ENCODE data around the gene ANO3. TPM values are rescaled to one million over a fixed set of nuclear protein-coding genes. Genes with fewer than 3 reads are reported as not detected.

ANO3 gene
- total and polyA plus RNA-seq, 2 donors (not counting 1 experiment from before 2014, with no cell fraction given) = not detected

GRCh38 chr11:26483108-26483507 lies 151.2 kb downstream of the ANO3 start:
- Mint-ChIP-seq H3K4me1 (no peaks in the 10 kb centered on the region), H3K4me3 (no peak overlapping the region), H3K27ac (no peak overlapping the region), H3K9me3 (ENCODE audit: insufficient read depth) (no peaks in the 10 kb centered on the region), H3K27me3 (no peaks in the 10 kb centered on the region)
- Histone ChIP-seq H4K20me1 (ENCODE audit: control insufficient read depth, insufficient read depth, low read length, poor library complexity, severe bottlenecking) (no peaks in the 10 kb centered on the region), H3K27ac (ENCODE audit: low read length in 2 of 2) (no peak overlapping the region), H3K9ac (ENCODE audit: low read length) (no peak overlapping the region), H3K9me3 (ENCODE audit: control extremely low read depth in 1 of 3, control insufficient read depth in 2 of 3, insufficient read depth in 1 of 3, low read length in 2 of 3) (peaks cover 0 to 7% (median 5%) of the 10 kb centered on the region in 3 donors), H3K36me3 (replicated peaks in 1 of 2; ENCODE audit: control extremely low read depth in 1 of 2, control insufficient read depth in 1 of 2, extremely low read depth in 1 of 2, insufficient read depth in 2 of 2, low read length in 1 of 2) (no peaks in the 10 kb centered on the region), H3K4me2 (replicated peaks; ENCODE audit: low read depth, low read length, poor library complexity, severe bottlenecking) (no peak overlapping the region), H3K27me3 (replicated peaks in 1 of 4; ENCODE audit: control extremely low read depth in 1 of 4, control insufficient read depth in 3 of 4, insufficient read depth in 4 of 4, low read length in 3 of 4) (no peaks in the 10 kb centered on the region), H3K4me1 (ENCODE audit: control insufficient read depth in 2 of 2, insufficient read depth in 2 of 2, low read length in 2 of 2) (no peaks in the 10 kb centered on the region), H3K4me3 (ENCODE audit: control extremely low read depth in 1 of 5, extremely low read depth in 1 of 5, insufficient read depth in 1 of 5, low read depth in 2 of 5, low read length in 4 of 5) (no peak overlapping the region), H2AFZ (ENCODE audit: insufficient read depth, low read depth, low read length, poor library complexity, severe bottlenecking) (no peak overlapping the region), H3K79me2 (ENCODE audit: control insufficient read depth, insufficient read depth, low read length) (no peaks in the 10 kb centered on the region)
- intact Hi-C loops (cut with micrococcal nuclease) = no loop called here
- ChIA-PET POLR2A (no interaction called here), CTCF (no interaction called here)
- 86% methylated on average over 1 of the region's 2 CpGs for WGBS (ENCODE audit: insufficient coverage)
- no peak for DNase-seq
- TF ChIP-seq, protein P1, sequence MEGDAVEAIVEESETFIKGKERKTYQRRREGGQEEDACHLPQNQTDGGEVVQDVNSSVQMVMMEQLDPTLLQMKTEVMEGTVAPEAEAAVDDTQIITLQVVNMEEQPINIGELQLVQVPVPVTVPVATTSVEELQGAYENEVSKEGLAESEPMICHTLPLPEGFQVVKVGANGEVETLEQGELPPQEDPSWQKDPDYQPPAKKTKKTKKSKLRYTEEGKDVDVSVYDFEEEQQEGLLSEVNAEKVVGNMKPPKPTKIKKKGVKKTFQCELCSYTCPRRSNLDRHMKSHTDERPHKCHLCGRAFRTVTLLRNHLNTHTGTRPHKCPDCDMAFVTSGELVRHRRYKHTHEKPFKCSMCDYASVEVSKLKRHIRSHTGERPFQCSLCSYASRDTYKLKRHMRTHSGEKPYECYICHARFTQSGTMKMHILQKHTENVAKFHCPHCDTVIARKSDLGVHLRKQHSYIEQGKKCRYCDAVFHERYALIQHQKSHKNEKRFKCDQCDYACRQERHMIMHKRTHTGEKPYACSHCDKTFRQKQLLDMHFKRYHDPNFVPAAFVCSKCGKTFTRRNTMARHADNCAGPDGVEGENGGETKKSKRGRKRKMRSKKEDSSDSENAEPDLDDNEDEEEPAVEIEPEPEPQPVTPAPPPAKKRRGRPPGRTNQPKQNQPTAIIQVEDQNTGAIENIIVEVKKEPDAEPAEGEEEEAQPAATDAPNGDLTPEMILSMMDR (IDR thresholded peaks at IDR 0.05) = no peak
- no peak for TF ChIP-seq EZH2 (IDR thresholded peaks at IDR 0.05; ENCODE audit: borderline replicate concordance, insufficient read depth, low read depth, low read length, poor library complexity, severe bottlenecking)
- ATAC-seq (ENCODE audit: low read depth) = no peak

GRCh38 chr11:26490546-26490945 lies 158.6 kb downstream of the ANO3 start:
- Histone ChIP-seq H3K9me3 (ENCODE audit: control extremely low read depth in 1 of 3, control insufficient read depth in 2 of 3, insufficient read depth in 1 of 3, low read length in 2 of 3) (peaks cover 0 to 5% (median 0%) of the 10 kb centered on the region in 3 donors), H3K4me1 (ENCODE audit: control insufficient read depth in 2 of 2, insufficient read depth in 2 of 2, low read length in 2 of 2) (no peaks in the 10 kb centered on the region), H3K27ac (ENCODE audit: low read length in 2 of 2) (no peak overlapping the region), H2AFZ (ENCODE audit: insufficient read depth, low read depth, low read length, poor library complexity, severe bottlenecking) (no peak overlapping the region), H3K27me3 (replicated peaks in 1 of 4; ENCODE audit: control extremely low read depth in 1 of 4, control insufficient read depth in 3 of 4, insufficient read depth in 4 of 4, low read length in 3 of 4) (no peaks in the 10 kb centered on the region), H4K20me1 (ENCODE audit: control insufficient read depth, insufficient read depth, low read length, poor library complexity, severe bottlenecking) (no peaks in the 10 kb centered on the region), H3K79me2 (ENCODE audit: control insufficient read depth, insufficient read depth, low read length) (no peaks in the 10 kb centered on the region), H3K36me3 (replicated peaks in 1 of 2; ENCODE audit: control extremely low read depth in 1 of 2, control insufficient read depth in 1 of 2, extremely low read depth in 1 of 2, insufficient read depth in 2 of 2, low read length in 1 of 2) (no peaks in the 10 kb centered on the region), H3K4me2 (replicated peaks; ENCODE audit: low read depth, low read length, poor library complexity, severe bottlenecking) (no peak overlapping the region), H3K9ac (ENCODE audit: low read length) (no peak overlapping the region), H3K4me3 (ENCODE audit: control extremely low read depth in 1 of 5, extremely low read depth in 1 of 5, insufficient read depth in 1 of 5, low read depth in 2 of 5, low read length in 4 of 5) (no peak overlapping the region)
- Mint-ChIP-seq H3K27ac (no peak overlapping the region), H3K4me3 (no peak overlapping the region), H3K9me3 (ENCODE audit: insufficient read depth) (no peaks in the 10 kb centered on the region), H3K4me1 (no peaks in the 10 kb centered on the region), H3K27me3 (no peaks in the 10 kb centered on the region)
- intact Hi-C loops (cut with micrococcal nuclease) = no loop called here
- ChIA-PET CTCF (no interaction called here), POLR2A (no interaction called here)
- WGBS (ENCODE audit: insufficient coverage) = no CpG with 5 or more reads among the region's 6 CpGs
- ATAC-seq (ENCODE audit: low read depth) (no peak), DNase-seq (no peak)
- no peak for TF ChIP-seq EZH2 (IDR thresholded peaks at IDR 0.05; ENCODE audit: borderline replicate concordance, insufficient read depth, low read depth, low read length, poor library complexity, severe bottlenecking)
- TF ChIP-seq, protein P1 (IDR thresholded peaks at IDR 0.05) = no peak
